ENCODE results near the gene SKP1.
A peak's percentile ranks its signal among the peaks of the same experiment; 100 is the strongest.

The SKP1 gene

DNA sequence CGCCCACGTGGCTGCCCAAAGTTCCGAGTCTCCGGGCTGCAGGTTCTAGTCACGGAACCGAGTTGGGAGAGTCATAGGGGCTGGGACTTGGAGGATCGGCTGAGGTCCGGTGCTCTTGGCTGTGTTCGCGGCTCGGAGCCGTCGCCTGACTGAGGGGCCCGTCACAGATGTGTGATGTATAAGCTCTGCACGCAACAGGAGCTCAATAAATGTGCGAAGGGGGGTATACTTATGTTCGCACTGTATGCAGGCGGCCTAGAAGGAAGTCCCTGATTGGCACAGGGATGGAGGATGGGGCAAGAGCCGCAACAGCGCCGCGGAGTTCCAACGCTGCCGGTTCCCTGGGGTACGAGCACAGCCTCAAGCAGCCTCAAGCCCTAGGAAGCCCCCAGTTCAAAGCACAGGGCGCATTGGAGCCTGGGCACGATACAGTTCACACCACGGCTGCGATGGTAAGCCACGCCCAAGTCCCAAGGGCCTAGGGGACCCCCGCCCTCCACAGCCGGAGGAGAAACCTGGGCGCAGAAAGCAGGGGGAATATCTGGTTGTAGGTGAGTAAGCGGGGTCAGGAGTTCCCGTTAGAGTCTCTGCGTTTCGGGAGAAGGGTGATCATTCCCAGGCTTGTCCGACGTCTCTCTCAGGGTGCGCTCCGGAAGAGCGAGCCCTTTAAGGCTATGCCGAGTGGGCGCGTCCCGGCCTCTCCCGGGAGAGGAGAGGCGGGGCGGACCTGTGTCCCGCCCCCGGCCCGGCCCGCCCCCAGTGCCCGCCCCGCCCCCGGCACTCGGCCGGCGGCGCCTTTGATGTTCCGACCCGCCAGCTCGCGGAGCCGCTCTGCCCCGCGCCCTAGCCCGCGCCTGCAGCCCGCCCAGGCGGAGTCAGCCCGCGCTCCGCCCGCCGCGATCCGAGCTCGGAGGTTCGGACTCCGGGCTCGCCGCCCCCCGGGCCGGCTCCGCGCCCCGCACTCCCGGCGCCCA is 62.6 kb downstream of the SKP1 start, which contains the start of gene TCF7:
Gene TCF7 (plus strand): TSS at position 780 of the 974 bp plus-strand sequence. CDS start 226 bp downstream, outside the sequence.
- peak in 2 of 3 experiments; percentile 53 to 69 for DNase-seq (ENCODE audit: low read depth in 3 of 3)

- DNase-seq (ENCODE audit: low read depth in 3 of 3): no peak
Measured at GRCh38 chr5:134113363-134113889, 63.3 kb downstream of the SKP1 start.

DNA sequence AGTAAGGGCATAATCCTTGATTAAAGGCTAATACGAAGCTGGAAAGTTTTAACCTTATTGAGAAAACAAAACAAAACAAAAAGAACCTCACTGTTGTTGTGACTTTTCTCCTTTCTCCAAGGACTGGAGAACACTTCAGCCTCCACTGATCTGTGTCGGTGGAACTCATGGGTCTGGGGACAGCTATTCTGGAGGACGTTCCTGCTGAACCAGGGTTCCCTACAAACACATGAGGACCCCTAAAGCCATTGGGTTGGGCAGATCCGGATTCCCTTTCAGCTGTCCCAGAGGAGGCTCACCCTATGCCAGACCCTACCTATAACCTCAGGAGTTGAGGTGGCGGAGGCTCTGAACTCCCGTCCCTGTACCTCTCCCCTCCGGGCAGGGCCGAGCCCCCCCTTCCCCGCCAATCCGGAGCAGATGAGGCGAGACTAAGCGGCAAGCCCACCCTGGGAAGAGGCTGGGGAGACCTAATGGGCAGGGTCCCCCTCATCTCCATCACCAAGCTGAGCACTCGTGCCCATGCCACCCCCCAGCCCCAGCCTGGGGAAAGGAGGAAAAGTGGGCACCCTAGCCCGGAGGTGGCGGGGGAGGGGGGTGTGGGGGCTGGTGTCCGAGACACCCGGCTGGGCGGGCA is 63.9 kb downstream of the SKP1 start:
- no peak for DNase-seq (ENCODE audit: low read depth in 3 of 3)

DNA sequence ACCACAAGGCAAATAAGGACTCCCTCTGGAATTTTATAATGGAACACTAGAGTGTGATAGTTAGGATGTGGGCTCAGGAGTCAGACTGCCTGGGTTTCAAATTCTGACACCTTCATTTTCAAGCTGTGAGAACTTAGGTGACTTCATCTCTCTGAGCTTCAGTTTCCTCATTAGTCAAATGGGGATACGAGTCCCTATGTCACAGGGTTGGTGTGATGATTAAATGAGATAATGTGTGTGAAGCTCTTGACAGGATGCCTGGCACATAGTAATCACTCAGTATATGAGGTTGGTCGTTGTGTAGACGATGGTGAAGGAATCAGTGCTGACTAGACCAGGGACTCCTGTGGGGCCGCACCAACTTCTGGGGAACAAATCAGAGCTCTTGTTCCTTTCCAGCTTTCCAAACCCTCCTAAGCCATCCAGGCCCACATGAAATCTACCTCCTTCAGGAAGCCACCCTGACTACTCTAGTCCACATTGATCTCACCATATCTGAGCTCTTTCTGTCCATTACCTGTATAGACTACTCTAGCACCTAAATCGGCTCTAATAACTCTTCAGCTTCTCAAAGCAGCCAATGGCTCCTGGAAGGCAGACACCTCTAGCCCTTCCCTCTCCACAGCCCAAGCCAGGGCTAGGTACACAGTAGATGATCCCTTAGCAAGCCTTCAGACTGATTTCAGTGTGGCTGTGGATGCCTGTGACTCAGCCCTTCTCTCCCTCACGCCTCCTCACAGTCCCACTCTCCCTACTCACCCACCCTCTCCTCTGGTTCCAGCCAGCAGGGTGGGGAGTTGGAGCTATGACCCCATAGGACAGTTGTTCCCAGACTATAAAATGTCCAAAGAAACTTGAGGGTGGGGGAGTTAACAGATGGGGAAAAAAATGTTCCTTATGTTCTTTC is 64.8 kb downstream of the SKP1 start:
- no peak for DNase-seq (ENCODE audit: low read depth in 3 of 3)

GRCh38 chr5:134110382-134110781 is 66.4 kb downstream of the SKP1 start:
- no peak for DNase-seq (ENCODE audit: low read depth in 3 of 3)

DNA sequence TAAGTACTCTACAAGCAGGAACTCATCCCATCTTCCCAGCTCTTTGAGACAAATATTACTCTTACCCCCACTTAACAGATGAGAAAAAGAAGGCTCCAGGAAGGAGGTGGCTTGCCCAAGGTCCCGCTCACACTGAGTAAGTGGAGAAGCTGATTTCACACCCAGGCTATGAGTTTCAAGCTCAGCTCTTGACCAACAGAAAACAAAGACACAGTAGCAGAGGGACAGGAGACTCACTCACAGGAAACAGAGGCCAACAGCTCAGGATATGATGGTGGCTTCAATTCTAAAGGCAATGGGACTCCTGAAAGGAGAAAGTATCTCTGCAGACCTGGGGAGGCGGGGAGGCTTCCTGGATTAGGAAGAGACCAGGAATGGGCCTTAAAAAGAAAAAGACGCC is 69.0 kb downstream of the SKP1 start:
- no peak for DNase-seq (ENCODE audit: low read depth in 3 of 3)

- no peak for DNase-seq (ENCODE audit: low read depth in 3 of 3)
Measured at GRCh38 chr5:134106991-134107701, 69.6 kb downstream of the SKP1 start.

GRCh38 chr5:134103998-134104654 is 72.6 kb downstream of the SKP1 start:
- no peak for DNase-seq (ENCODE audit: low read depth in 3 of 3)

DNA sequence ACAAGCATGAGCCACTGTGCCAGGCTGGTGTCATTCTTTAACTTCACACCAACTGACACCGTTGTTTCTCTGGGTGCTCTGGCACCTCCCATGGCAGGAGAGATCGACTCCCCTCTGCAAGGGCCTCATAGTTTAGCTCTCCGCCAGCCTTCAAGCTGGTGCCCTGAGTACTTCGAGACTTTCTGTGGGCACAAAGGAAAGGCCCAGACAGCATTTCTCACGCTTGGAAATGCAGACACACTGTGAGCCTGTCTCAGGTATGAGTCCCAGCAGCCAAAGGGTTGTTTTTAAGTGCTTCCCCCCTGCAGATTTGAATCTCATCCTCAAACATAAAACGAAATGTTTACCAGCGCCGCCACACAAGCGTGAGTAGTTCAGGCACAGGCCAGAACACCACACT is 73.4 kb downstream of the SKP1 start:
- DNase-seq (ENCODE audit: low read depth in 3 of 3): no peak

GRCh38 chr5:134101686-134102439 is 74.9 kb downstream of the SKP1 start:
- peak in 2 of 3 experiments; percentile 57 to 73 for DNase-seq (ENCODE audit: low read depth in 3 of 3)

- peak; percentile 70 to 85 (median 72) for DNase-seq (ENCODE audit: low read depth in 3 of 3)
Measured at GRCh38 chr5:134100283-134101091, 76.3 kb downstream of the SKP1 start.

- no peak for DNase-seq (ENCODE audit: low read depth in 3 of 3)
Measured at GRCh38 chr5:134099939-134100282, 76.8 kb downstream of the SKP1 start.

- no peak for DNase-seq (ENCODE audit: low read depth in 3 of 3)
Measured at GRCh38 chr5:134099288-134099872, 77.4 kb downstream of the SKP1 start.

Measured in stimulated activated CD4-positive, alpha-beta T cell treated with anti-CD3 and anti-CD28 coated beads, TNF-alpha, amount 100 ng/mL, for 24 hours (primary cell).